Stimulated activated CD8-positive, alpha-beta memory T cell treated with anti-CD3 and anti-CD28 coated beads, Interleukin-2, amount 100 ng/mL, for 1 hour (primary cell): Measurements from ENCODE around the gene SERGEF.

Experiments used
- DNase-seq, 2 donors: peaks; one replicate each; pipeline ENCODE4 v3.0.0-alpha.2; 2020; ENCODE audit warnings: low read depth in 2 of 2

SERGEF gene

DNA sequence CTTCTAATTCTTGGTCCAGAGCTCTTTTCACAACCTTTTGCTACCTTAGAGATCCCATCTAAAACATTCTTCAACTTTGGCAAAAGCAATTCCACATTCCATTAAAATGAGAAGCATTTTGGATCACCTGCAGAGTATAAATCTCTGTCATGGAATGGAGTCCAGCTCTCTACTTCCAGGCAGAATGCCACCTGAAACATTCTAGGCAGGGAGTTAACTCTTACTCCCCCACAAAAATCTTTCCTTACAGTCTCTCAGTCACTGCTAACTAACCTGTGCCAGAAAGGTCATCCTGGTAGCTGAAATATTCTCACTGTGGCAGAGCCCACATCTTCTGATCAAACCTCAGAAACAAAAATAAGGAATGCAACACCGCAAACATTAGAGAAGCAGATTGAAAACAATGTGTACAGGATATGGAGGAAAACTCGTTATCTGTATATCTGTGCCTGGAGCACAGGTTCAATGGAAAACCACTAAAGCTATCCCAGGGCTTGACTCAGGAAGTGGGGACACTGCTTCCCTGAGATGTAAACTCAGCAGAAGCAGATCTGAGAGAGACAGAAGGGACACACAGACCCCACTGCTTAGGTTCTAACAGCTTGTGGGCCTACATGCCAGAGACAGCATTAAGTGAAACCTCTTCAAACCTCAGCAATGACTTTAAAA, 199.3 kb downstream of the SERGEF start:
- DNase-seq, result no peak

DNA sequence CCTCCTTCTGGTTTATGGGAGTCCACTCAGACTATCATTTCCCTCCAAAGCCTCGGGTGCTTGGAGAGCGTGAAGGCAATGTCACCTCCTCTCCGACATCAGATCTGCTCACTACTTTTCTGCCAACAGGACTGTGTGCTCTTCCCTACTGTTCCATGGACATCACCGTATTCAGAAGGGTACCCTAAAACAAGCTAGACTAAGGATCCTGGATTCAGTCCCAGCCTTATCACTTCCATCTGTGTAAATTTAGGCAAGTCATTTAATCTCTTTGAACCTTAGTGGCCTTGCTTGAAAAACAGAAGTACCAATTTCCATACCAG, 200.0 kb downstream of the SERGEF start:
- DNase-seq, result no peak

DNA sequence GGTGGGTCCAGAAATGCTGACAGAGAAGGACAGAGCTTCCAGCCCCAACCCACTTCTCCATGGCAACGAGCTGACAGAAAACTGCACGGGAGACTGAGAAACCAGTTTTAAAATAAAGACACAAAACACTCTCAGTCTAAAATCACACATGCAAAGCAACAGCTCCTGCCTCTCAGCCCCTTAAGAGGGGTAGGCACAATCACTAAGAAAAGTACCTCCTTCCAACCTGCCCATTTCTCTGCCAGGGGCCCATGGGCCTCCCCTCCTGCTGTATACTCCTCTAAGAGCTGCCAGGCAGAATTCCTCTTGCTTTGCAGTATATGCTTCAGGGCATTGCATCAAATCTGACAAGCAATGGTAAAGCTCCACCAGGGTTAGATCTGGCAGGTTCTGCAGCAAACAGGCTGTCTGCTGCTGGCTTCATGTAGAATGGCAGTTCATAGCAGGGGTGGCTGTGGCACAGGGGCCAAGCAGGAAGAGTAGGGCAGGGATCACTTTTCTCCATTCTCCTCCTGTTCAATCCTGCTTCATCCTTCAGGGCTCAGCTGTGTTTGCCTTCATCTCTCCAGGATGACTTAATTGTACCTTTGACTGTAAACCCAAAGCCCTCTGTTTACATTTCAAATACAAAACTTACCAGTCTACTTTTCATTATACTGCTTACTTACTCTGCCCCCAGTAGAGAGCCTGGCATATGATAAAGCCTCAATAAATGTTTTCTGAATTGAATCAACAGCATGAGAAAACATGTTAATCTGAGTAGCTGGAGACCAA, 200.6 kb downstream of the SERGEF start:
- DNase-seq, result no peak

DNA sequence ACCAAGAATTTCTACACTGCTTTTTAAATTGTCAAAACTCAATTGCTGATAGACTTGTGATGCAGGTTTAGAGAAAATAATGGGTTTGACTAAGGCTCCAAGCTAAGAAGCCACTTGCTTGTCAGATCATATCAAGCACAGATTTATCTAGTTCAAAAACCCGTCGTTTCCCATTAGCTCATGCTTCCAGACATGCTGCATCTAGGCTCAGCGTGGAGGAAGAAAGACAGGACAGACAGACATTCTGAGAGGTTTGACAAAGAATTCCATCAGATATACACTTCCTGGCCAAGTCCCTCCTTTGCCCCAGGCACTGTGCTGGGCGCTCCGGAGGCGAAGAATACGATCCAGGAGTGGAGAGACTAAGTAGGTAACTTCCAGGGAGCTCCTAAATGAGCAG, 201.5 kb downstream of the SERGEF start:
- DNase-seq, result no peak

DNA sequence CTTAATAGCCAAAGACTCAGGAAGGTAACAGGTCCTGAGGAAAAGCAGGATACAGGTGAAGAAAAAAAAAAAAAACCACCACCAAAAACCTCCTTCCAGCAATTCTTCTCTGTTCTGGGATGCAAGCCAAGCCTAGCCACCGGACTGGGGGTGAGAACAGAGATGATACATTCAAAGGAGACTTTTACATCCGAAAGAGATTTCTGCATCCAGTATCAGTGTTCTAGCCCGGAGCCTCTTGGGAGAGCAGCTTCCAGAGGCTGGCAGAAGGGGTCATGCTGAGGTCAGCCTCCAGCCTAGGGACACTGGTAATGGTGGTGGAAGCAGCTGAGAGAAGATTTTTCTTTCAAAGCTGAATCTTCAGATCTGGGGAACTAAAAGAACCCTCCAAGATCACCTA, 202.1 kb downstream of the SERGEF start:
- DNase-seq, result no peak

DNA sequence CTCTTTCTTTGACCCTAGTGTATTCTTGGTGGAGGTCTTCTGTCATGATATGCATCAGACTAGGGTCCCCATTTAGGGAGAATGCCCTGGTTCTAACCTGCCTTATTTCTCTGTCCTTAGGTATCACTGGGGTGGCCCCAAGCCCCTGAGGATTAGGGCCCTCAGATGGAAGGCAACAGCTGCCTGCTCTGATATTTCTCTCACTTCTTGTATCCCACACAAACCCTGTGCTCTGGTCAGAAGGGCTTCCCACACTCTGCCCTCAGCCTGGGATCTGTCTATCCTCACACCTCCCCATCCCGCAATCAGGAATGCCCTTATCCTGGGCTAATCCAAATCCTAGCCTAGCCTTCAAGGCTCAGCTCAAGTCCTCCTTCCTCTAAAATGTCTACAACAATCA, 202.8 kb downstream of the SERGEF start:
- DNase-seq, result no peak

DNA sequence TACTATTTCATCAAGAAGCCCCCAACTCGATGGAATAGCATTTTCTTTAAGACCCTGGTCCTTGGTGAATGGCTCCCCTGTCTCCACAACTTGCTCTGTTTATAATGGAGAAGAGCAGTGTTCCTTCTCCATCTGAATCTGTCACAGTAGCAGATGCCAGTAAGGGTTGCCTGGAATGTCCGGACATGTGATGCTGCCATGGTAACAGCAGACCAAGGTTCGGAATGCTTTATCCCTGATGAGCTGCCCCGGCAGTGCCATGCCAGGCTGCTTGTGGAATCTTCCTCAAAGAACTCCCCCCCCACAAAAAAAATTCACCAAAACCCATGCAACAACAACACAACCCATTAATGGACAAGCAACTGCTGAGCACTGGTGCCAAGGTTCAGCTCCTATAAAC, 205.8 kb downstream of the SERGEF start:
- DNase-seq, result no peak

DNA sequence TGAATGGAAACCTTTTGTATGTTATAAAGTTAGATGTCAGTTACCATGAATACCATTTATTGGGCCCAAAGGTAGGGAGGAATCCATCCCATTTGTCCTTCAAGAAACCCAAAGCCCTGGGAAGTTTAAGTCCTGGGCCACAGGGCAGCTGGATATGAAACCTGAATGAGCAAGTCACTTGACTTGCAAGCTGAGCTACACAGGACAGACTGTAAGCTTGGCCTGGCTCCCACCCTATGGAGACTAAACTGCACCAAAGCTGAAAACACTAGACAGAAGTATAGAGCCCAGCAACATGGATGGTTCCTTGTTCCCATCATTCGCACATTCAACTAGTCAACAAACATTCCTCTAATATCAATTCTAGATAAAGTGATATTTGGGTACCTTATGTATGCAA, 207.0 kb downstream of the SERGEF start:
- DNase-seq, result no peak

DNA sequence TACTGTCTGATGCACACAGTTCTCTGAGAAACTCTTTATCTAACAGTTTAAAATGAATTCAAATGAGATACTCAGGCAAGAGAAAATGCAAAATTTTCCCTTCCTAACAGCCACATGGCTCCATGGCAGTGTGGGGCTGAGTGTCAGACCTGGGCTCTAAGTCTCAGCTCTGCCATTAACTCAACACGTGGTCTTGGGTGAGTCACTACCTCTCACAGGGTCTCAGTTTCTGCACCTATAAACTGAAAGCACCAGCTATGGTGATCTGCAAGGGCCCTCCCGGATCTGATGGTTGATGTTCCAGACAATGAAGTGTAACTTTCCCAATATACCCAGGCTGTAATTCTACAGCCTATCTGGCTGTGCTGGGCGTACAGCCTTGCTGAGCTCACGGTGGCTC, 207.8 kb downstream of the SERGEF start:
- DNase-seq, result no peak

DNA sequence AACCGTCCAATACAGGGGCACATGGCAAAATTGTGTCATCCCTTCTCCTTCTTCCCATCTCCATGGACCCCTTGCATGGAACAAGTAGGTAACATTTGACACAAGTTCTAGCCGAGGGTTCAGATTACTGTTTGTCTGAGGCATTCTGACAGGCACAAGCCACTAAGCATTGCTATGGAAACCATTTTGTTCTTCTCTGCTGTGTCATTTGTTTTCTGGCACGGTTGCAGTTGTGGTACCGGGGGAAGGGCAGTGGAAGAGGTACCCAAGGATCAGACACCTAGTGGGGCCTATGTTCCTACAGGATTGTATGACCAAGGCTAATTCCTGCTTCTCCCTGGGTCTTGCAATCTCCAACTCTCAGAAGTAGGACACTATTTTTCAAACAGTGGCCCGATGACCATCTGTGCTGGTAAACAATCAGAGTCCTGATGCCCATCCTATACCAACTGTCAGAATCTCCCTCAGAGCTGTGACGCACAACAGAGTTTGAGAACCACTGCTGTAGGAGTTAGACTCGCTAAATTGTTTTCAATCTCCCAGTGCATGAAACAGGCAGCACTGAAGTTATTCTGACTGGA, 209.0 kb downstream of the SERGEF start:
- DNase-seq, result no peak

DNA sequence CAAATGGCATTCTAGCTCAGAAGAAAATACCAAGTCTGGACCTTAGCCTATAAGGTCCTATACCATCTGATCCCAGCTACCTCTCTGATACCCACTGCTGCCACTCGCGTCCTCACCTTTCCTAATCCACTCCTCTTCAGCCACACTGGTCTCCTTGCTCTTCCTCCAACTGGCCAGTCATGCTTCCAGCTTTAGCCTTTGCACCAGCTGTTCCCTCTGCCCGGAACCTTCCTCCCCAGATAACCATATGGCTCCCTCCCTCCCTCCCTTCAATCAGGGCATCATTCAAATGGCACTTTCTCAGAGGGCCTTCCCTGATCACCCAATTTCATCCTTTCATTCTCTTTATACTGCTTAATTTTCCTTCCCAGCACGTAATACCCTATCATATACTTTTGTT, 210.4 kb downstream of the SERGEF start:
- DNase-seq, result no peak

DNA sequence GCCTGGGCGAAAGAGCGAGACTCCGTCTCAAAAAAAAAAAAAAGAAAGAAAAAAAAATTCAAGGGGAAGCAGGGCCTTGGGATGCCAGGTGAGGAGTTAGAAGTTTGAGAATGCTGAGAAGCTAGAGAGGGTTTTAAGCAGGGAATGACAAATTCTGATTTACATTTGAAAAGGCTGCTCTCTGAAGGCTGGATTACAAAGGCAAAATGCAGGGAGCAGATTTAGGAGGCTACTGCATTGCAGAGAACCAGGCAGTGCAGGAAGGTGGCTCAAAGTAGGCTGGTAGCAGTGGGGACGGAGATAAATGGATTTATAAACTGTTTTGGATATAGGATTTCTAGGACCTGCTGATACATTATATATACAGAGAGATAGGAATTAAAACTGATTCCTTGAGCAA, 211.7 kb downstream of the SERGEF start:
- no peak for DNase-seq

DNA sequence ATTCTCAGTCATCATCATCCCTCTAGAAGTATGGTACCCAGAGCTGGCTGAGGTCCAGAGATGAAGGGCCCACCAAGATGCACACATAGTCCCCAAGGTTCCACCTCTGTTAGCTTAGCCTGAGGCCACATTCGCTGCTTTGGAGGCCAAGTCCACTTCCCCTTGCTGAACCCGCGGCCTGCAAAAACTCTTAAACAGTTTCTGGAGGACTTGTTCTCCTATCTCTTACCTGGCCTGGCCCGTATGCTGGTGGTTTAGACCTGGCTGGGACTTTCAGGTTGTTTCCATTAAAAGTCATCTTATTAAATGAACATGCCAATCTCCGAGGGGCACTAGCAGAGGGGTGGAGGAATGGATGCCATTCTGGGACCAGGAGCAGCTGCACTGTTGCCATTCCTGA, 213.7 kb downstream of the SERGEF start:
- DNase-seq, result no peak

DNA sequence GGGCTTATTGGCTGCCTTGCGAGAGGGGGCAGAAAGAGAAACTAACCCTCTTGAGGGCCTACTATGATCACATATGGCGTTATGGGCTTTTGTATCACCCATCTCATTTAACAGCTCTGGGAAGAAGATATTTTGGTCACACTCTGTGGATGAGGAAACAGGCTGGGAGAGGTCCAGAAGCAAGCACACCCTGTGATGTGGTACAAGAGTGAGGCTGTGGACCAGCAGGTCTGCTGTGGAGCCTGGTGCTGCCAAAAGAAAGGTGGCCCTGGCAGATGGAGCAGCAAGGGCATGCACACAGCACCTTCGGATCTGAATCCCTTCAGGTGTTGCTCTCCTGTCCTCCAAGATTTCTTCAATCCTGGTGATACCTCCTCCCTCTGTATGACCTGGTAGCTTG, 214.1 kb downstream of the SERGEF start:
- no peak for DNase-seq

DNA sequence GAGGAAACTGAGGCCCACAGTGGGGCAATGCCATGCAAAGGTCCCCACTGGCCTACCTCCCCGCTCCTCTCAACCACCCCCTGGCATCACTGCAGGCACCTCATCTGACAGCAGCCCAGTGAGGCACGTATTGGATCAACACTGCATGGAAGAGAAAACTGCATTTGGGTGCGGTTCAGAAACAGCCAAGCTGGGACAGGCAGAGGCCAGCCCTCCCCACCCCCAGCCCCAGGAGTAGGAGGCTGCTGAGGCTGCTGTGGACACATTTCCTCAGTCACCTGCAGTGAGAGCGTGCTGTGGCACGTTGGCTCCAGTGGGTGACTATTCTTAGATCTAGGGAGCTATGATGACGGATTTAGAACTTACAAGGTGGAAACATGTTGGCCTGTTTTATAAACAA, 214.6 kb downstream of the SERGEF start:
- DNase-seq, result no peak

DNA sequence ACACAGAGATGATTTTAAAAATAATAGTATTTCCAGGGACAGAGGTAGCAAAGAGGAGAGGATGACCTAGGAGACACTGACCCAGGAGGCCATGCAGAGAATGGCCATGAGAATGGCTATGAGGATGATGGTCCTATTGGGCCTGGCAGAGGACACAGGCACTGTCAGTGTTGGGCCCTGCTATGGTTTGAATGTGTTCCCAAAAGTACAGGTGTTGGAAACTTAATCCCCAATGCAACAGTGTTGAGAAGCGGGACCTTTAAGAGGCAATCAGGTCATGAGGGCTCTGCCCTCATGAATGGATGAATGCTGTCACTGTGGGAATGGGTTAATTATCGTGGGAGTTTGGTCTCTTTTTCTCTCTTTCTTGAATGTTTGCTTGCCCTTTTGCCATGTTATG, 216.7 kb downstream of the SERGEF start:
- no peak for DNase-seq

DNA sequence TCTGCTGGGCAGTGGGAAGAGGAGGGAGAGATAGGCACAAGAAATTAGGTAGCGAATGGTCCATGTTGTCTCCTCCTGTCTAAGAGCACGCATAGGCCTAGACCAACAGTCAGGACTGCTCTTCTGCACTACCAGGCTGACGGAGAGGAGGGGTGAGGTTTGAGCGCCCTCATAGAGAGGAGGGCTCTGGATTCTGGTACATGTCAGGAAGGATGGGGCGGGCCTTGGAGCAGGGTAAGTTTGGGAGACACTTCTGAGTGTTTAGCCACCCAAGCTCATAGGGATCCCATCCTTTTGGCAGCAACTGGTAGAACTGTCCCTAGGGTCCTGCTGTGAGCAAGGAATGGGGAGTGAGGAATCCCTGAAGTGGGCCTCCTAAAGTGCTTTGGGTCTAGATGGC, 217.9 kb downstream of the SERGEF start:
- no peak for DNase-seq

DNA sequence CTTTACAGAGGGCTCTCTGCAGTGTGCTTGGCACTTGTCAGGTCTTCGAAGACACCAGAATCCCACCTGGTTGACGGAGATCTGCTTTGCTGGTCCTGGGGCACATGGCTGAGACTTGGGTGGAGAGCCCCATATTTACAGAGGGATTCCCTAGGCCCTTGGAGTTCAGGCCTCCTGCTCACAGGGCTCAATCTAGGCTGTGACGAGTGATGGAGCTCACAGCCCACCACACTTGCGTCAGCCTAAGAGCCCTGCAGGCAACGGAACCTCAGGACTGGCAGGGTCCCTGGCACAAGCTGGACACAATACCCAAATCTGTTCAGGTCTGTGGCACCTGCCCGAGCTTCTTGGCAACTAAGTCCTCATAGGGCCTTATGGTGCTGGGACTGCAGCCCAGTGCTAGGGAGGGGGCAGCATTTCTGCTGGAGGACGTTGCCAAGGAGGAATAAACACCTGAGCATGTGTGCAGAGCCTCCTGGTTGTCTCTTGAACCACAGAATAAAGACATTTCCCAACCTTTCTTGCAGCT, 219.1 kb downstream of the SERGEF start:
- DNase-seq, result no peak

DNA sequence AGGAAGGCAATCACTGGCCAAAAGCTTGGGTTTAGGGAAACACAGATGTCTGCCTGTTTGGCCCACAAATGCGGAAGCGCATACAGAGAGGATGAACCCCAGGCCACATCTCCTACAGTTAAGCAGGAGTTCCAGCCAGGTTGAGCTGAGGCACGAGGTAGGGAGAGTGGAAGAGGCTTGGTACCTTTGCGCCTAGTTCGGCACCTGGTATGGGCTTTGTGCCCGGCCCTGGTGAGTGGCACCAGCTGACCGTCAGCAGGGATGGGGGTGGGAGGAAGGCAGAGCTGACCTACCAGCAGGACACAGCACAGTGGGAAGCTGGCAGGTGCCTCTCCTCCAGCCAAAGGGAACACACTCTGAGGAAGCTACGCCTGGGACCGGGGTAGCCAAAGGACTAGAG, 220.7 kb downstream of the SERGEF start:
- DNase-seq, result no peak

DNA sequence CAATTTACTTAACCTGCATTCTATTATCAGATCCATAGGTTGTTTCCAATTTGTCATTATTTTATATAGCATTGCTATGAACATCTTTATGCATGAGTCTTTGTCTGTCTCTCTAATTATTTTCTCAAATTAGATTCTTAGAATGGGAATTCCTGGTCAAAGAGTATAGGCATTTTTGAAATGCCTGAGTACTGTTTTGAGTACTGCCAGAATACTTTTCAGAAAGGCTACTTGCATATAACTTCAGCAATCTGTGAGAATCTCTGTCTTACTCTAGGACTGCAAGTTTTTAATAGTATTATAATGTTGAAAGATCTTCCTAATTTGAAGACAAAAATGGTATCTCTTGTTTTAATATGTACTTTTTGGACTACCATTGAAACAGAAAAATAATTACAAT, 221.7 kb downstream of the SERGEF start:
- no peak for DNase-seq

DNA sequence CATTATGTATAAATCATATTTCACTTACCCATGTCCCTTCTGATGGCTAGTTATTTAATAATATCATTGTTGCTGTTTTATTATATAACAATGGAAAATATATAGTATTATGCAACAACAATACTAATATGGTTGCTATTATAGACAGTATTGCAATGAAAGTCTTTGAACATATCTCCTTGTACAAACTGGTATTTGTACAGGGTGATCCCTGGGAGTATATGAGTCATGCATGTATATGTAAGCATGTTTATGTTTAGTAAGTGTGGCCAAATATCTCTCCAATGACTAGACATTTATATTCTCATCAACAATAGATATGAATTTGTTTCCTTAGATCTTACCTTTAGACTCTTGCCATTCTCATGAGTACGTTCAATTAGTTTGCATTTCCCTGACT, 222.4 kb downstream of the SERGEF start:
- no peak for DNase-seq

DNA sequence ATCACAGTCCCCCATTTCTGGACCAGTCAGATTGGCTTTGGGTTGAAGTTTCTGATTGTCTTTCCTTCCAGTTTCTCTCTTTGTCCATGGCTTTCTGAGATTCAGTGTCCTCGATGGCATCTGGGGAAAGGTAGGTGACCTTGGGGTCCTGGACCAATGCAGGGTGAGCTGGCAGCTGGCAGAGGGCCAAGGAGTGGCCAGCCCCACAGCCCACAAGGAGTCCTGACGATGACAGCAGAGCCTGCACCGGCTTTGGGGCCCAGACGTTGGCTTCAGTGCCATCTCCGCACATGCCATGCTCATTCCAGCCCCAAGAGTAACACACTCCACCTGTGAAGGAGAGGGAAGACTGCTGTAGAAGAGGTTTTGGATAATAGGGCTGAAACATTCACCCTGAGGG, 224.8 kb downstream of the SERGEF start:
- DNase-seq, result no peak

DNA sequence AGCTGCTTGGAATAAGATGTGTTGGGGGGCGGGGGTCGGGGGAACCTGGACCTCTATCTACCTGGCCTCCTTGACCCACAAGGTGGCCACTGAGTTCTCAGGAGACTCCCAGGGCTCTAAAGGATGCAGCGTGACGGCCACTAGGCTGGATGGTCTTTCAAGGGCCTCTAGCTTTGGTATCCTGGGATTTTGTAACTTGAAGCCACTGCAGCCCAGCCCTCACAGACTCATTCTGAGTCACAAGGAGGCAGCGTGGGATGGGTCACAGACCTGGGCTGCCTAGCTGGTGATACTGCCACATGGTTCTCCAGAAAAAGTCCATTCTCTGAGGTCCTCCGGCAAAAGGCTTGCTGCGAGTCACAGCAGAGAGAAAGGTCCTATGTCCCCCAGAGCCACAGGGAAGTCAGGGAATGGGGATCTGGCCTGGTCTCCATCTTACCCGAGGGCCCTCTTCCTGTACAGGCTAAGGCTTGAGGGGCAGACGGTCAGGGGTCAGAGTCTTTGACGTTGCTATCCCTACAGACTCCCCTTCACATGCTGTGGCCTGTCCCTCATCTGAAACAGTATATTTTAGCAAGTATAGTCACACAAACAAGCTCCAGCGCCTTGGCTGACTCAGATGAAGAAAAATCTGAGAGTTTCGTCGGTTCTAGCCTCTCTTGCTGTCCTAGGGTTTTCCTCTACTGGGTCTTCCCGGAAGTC, 225.9 kb downstream of the SERGEF start:
- no peak for DNase-seq
